HS-5 (cell line): ENCODE results near the gene MRLN.

Experiments
- DNase-seq: peaks from one replicate; pipeline ENCODE4 v3.0.0-alpha.2; 2012; ENCODE audit warnings: low read depth

MRLN gene

DNA sequence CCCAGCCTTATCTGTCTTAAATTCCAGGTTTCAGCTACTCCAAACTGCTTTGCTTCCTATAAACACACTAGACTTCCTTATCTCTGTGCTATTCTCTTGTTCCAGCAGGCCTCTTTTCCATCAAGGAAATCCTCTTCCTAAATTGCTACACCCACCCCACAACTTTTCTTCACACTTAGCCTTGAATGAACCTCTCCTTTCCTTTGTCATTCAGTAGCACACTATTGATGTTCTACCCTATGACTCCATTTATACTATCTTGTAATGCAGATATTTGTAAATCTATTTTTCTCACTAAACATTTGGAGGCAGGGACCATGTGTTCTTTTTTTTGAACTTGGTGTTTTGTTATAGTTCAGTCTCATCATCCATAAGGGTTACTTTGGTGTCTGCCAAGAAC, 47.3 kb downstream of the MRLN start:
- DNase-seq: no peak

GRCh38 chr10:59704630-59705029, 48.6 kb downstream of the MRLN start:
- no peak for DNase-seq

- no peak for DNase-seq
Measured at GRCh38 chr10:59702347-59702746, 50.9 kb downstream of the MRLN start.

DNA sequence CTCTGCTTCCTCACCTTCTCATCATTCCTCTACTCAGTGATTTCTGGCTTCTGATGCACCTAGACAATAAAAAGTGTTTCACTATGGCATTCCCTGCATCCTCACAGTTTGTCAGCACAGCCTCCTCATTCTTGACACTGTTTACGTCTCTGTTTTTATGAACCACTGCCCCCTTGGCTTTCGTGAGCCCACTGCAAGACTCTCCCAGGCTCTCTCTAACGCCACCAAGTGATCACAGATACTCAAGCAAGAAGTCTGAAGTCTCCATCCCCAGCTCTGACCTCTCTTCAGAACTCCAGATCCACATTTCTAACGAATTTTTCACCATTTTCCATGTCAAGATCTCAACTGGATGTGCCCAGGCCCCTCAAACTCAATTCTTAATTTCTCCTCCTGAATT, 52.5 kb downstream of the MRLN start:
- no peak for DNase-seq

- DNase-seq: no peak
Measured at GRCh38 chr10:59698326-59698725, 54.9 kb downstream of the MRLN start.

- DNase-seq: no peak
Measured at GRCh38 chr10:59695637-59696036, 57.6 kb downstream of the MRLN start.

GRCh38 chr10:59694936-59695335, 58.3 kb downstream of the MRLN start:
- no peak for DNase-seq

GRCh38 chr10:59692113-59692512, 61.1 kb downstream of the MRLN start:
- no peak for DNase-seq

GRCh38 chr10:59688921-59689351, 64.3 kb downstream of the MRLN start:
- DNase-seq: no peak

DNA sequence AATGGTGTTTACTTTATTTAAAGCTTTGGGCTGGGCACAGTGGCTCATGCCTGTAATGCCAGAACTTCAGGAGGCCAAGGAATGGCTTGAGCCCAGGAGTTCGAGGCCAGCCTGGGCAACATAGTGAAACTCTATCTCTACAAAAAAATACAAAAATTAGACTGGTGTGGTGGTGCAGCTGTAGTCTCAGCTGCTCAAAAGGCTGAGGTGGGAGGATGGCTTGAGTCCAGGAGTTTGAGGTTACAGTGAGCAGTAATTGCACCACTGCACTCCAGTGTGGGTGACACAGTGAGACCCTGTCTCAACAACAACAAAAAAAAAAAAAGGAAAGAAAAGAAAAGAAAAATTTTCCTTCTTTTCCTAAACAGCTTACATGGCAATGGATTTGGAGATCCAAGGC, 65.6 kb downstream of the MRLN start:
- DNase-seq: no peak
